Fibroblast of skin of right biceps (primary cell): ENCODE results near the gene VIPR2.
"Not testable (repeated sequence)": the region's sequence is repeated elsewhere in the genome, so short reads cannot be mapped to it uniquely, and the experiment has no call there.

Experiments used
- DNase-seq: peaks from one replicate; pipeline ENCODE4 v3.0.0-alpha.2; 2013

Gene VIPR2

GRCh38 chr7:159005618-159006017, 139.0 kb downstream of the VIPR2 start:
- DNase-seq: no peak

- no peak for DNase-seq
These were observed 140.3 kb downstream of the VIPR2 start for GRCh38 chr7:159004411-159004810.

- DNase-seq: no peak
These were observed 142.9 kb downstream of the VIPR2 start for GRCh38 chr7:159001811-159002210.

GRCh38 chr7:159000859-159001435, 143.7 kb downstream of the VIPR2 start:
- DNase-seq: no peak

GRCh38 chr7:159000070-159000469, 144.6 kb downstream of the VIPR2 start:
- no peak for DNase-seq

- no peak for DNase-seq
These were observed 145.2 kb downstream of the VIPR2 start for GRCh38 chr7:158999496-158999895.

GRCh38 chr7:158998261-158998660, 146.4 kb downstream of the VIPR2 start:
- not testable (repeated sequence) for DNase-seq

GRCh38 chr7:158997471-158997870, 147.2 kb downstream of the VIPR2 start:
- DNase-seq: no peak

- DNase-seq: no peak
These were observed 147.6 kb downstream of the VIPR2 start for GRCh38 chr7:158997110-158997453.

GRCh38 chr7:158996214-158997109, 148.2 kb downstream of the VIPR2 start:
- DNase-seq: no peak

- no peak for DNase-seq
These were observed 149.2 kb downstream of the VIPR2 start for GRCh38 chr7:158995514-158995913.

GRCh38 chr7:158994687-158995086, 150.0 kb downstream of the VIPR2 start:
- DNase-seq: no peak

- no peak for DNase-seq
These were observed 151.1 kb downstream of the VIPR2 start for GRCh38 chr7:158993591-158993990.

GRCh38 chr7:158992759-158993158, 151.9 kb downstream of the VIPR2 start:
- DNase-seq: no peak

GRCh38 chr7:158991824-158992621, 152.6 kb downstream of the VIPR2 start:
- no peak for DNase-seq

- no peak for DNase-seq
These were observed 155.7 kb downstream of the VIPR2 start for GRCh38 chr7:158988996-158989395.

- no peak for DNase-seq
These were observed 156.3 kb downstream of the VIPR2 start for GRCh38 chr7:158988302-158988862.

GRCh38 chr7:158987691-158988090, 157.0 kb downstream of the VIPR2 start:
- DNase-seq: no peak

- DNase-seq: no peak
These were observed 159.1 kb downstream of the VIPR2 start for GRCh38 chr7:158985583-158985982.

GRCh38 chr7:158984007-158984406, 160.7 kb downstream of the VIPR2 start:
- DNase-seq: not testable (repeated sequence)

GRCh38 chr7:158982080-158982479, 162.6 kb downstream of the VIPR2 start:
- DNase-seq: not testable (repeated sequence)

GRCh38 chr7:158979635-158980351, 164.9 kb downstream of the VIPR2 start:
- no peak for DNase-seq
